ENCODE results near the gene RUNX3.

The RUNX3 gene

GRCh38 chr1:24972221-24972914 lies 42.3 kb upstream of the RUNX3 start:
- no peak overlapping the region for H3K4me3 ChIP-seq
- peaks cover 0 to 24% (median 19%) of the 10 kb centered on the region in 3 donors for H3K9me3 ChIP-seq
- no peak for DNase-seq
- H3K27me3 ChIP-seq: peaks cover 0 to 35% of the 10 kb centered on the region in 2 donors
- H3K36me3 ChIP-seq: no peaks in the 10 kb centered on the region
- TF ChIP-seq, protein P1, sequence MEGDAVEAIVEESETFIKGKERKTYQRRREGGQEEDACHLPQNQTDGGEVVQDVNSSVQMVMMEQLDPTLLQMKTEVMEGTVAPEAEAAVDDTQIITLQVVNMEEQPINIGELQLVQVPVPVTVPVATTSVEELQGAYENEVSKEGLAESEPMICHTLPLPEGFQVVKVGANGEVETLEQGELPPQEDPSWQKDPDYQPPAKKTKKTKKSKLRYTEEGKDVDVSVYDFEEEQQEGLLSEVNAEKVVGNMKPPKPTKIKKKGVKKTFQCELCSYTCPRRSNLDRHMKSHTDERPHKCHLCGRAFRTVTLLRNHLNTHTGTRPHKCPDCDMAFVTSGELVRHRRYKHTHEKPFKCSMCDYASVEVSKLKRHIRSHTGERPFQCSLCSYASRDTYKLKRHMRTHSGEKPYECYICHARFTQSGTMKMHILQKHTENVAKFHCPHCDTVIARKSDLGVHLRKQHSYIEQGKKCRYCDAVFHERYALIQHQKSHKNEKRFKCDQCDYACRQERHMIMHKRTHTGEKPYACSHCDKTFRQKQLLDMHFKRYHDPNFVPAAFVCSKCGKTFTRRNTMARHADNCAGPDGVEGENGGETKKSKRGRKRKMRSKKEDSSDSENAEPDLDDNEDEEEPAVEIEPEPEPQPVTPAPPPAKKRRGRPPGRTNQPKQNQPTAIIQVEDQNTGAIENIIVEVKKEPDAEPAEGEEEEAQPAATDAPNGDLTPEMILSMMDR (IDR thresholded peaks at IDR 0.05): no peak
- H3K4me1 ChIP-seq: no peaks in the 10 kb centered on the region
- H3K27ac ChIP-seq: no peak overlapping the region
- intact Hi-C loops (cut with DNase I; ENCODE audit: low total_unique reads): no loop called here

DNA sequence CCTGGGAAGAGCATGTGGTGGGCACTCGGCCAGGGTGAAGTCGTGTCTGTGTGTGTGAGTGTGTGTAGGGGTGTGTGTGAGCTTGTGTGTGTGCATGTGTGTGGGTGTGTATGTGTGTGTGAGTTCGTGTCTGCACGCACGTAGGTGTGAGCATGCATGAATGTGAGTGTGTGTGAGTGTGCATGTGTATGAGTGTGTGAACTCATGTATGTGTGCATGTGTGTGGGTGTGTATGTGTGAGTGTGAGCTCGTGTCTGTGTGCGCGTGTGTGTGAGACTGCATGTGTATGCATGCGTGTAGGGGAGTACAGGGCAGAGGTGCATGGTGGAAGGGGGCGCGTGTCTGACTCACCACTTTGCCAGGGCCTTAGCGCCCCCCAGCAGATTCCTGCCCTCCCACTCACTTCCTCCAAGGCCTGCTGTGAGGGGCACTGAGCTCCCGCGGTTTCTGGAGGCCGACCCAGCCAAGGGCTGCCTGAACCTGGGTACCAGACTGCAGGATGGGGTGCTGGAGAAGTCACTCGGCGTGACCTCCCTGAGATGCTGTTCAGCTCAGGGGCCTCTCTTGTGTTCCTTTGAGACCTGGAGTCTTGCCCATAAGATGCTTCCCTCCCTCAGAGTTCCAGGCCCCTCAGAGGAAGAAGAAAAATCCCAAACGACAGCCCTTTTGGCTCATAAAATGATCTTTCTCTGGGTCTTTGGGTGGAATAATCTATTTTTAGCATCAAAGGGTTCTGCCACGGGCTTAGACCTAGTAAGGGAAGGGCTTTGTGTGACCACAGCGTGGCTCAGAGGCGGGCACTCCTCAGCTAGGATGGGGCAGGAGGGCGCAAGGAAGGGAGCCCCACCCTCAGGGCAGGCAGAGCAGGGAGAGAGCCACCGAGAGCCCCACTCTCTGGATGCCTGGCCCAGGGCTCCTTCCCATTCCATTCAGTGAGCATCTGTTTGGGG lies 41.1 kb upstream of the RUNX3 start:
- H3K4me3 ChIP-seq: no peak overlapping the region
- H3K9me3 ChIP-seq: peaks cover 0 to 18% (median 15%) of the 10 kb centered on the region in 3 donors
- TF ChIP-seq, protein P1 (IDR thresholded peaks at IDR 0.05): no peak
- no peaks in the 10 kb centered on the region for H3K36me3 ChIP-seq
- no peaks in the 10 kb centered on the region for H3K4me1 ChIP-seq
- H3K27ac ChIP-seq: no peak overlapping the region
- DNase-seq: no peak
- H3K27me3 ChIP-seq: peaks cover 0 to 38% of the 10 kb centered on the region in 2 donors
- intact Hi-C loops (cut with DNase I; ENCODE audit: low total_unique reads): no loop called here

DNA sequence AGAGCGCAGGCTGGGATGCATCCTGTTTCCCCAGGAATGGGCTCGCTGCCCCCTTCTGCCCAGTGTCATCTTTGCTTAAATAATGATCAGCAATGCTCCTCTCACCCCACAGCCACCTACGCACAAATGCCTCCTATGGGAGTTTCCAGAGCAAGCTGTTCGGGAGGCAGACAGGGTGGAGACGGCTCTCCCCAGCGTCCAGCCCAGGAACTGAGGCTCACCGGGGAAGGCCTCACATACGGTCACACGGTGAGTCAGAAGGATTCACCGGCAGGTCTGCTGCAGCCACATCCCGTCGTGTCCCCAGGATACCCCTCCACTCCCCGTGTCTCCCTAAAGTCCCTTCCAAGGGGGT lies 40.3 kb upstream of the RUNX3 start:
- intact Hi-C loops (cut with DNase I; ENCODE audit: low total_unique reads): no loop called here

DNA sequence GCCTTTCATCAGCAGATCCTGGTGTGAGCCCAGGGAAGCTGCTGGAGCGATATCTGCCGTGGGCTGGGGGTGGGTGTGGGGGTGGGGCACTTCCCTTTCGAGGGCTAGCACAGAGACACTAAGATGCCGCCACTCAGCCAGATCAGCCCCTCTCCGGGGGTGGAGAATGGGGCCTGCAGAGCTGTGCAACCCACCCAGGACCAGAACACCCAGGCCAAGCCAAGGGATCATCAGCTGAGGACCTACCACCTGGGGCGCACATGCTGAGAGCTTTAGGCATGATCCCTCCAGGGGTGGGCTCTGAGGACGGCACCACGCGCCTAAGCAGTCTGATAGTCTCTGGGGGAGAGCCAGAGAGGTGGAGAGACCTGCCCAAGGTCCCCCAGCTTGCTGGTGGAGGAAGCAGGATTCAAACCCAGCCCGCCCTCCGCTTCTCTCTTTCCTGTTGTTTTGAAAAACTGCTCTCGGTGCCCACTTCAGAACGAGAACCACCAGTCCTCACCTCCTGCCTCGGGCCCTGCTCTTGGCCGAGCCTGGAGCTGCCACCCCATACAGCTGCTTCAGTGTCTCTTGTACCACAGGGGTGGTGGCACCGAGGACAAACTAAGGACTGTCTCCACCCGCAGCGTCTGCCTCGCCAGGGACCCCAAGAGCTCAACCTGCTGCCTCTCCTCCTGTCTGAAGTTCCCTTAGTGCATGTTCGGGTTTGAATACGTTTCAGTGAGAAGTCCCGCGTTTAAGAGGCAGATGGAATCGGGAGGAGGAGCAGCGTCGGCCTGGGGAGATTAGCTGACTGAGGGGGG lies 39.7 kb upstream of the RUNX3 start:
- Histone ChIP-seq H3K4me1 (no peaks in the 10 kb centered on the region), H3K4me3 (no peak overlapping the region), H3K36me3 (no peaks in the 10 kb centered on the region), H3K27ac (no peak overlapping the region), H3K27me3 (peaks cover 0 to 48% of the 10 kb centered on the region in 2 donors), H3K9me3 (peaks cover 0 to 4% (median 4%) of the 10 kb centered on the region in 3 donors)
- no peak for DNase-seq
- intact Hi-C loops (cut with DNase I; ENCODE audit: low total_unique reads): no loop called here
- TF ChIP-seq, protein P1 (IDR thresholded peaks at IDR 0.05): no peak

More for the DNA sequence above, 40.3 kb upstream of the RUNX3 start:
- H3K36me3 ChIP-seq: no peaks in the 10 kb centered on the region
- no peak overlapping the region for H3K4me3 ChIP-seq
- no peak for DNase-seq
- no peak overlapping the region for H3K27ac ChIP-seq
- H3K27me3 ChIP-seq: peaks cover 0 to 46% of the 10 kb centered on the region in 2 donors
- H3K4me1 ChIP-seq: no peaks in the 10 kb centered on the region
- H3K9me3 ChIP-seq: peaks cover 0 to 10% (median 9%) of the 10 kb centered on the region in 3 donors
- TF ChIP-seq, protein P1 (IDR thresholded peaks at IDR 0.05): no peak

GRCh38 chr1:24968941-24969585 lies 39.0 kb upstream of the RUNX3 start:
- TF ChIP-seq, protein P1 (IDR thresholded peaks at IDR 0.05): no peak
- intact Hi-C loops (cut with DNase I; ENCODE audit: low total_unique reads): no loop called here
- Histone ChIP-seq H3K9me3 (no peaks in the 10 kb centered on the region), H3K27ac (no peak overlapping the region), H3K4me1 (no peaks in the 10 kb centered on the region), H3K27me3 (peaks cover 0 to 52% of the 10 kb centered on the region in 2 donors), H3K4me3 (no peak overlapping the region), H3K36me3 (no peaks in the 10 kb centered on the region)
- no peak for DNase-seq

Measured in tibial artery (tissue), 4 donors.